ENCODE measurements around the gene TNNC2. TPM values are rescaled to one million over a fixed set of nuclear protein-coding genes. Genes with fewer than 3 reads are reported as not detected.

The TNNC2 gene
- total and polyA plus RNA-seq, 2 of the 8 experiments (the other 6 are each of a cell fraction or from before 2014, with no cell fraction given) = 5.7 to 7.6 TPM

DNA sequence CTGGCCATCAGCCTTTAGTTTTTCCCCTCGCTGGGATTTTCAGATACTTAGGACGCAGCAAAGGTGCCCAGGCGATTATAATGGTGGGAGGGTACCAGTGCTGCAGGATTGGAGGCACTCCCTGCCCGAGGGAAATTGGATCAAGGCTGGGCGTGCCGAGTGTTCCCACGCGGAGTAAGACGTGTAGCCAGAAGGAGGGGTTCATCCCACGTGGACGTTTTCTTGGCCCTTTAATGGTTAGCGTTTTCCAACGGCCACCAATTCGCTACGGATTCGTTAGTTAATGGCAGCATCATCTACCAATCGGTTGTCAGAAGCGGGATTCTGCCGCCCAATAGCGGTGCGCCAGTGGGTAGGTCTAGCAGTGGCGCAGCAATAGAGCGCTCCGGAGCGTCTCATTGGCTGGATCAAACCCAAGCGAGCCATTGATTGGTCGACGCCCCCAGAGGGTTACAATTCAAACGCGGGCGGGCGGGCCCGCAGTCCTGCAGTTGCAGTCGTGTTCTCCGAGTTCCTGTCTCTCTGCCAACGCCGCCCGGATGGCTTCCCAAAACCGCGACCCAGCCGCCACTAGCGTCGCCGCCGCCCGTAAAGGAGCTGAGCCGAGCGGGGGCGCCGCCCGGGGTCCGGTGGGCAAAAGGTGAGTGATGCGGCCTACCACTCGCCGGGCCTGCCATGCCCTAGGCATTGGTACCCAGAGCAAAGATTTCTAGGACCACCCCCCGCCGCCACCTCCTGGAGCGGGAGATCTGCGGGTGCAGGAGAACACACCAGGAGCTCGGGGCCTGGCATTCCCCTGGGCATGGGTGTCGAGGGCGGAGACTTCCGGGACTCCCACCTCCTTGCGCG lies 14.7 kb downstream of the TNNC2 start, which contains the start of gene UBE2C (continued):
- TF ChIP-seq, protein P1, sequence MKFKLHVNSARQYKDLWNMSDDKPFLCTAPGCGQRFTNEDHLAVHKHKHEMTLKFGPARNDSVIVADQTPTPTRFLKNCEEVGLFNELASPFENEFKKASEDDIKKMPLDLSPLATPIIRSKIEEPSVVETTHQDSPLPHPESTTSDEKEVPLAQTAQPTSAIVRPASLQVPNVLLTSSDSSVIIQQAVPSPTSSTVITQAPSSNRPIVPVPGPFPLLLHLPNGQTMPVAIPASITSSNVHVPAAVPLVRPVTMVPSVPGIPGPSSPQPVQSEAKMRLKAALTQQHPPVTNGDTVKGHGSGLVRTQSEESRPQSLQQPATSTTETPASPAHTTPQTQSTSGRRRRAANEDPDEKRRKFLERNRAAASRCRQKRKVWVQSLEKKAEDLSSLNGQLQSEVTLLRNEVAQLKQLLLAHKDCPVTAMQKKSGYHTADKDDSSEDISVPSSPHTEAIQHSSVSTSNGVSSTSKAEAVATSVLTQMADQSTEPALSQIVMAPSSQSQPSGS (IDR thresholded peaks at IDR 0.05; ENCODE audit: low read length) = no peak
- TF ChIP-seq PHF8 (conservative IDR thresholded peaks at IDR 0.05; ENCODE audit: low read depth, low read length) (peak; percentile 80), SP1 (IDR thresholded peaks at IDR 0.05; ENCODE audit: low read depth, low read length) (peak; percentile 99), POLR2AphosphoS5 (IDR thresholded peaks at IDR 0.05; ENCODE audit: low read depth, low read length) (peak; percentile 79), MAFK (IDR thresholded peaks at IDR 0.05; ENCODE audit: low read depth, low read length) (no peak), CHD2 (IDR thresholded peaks at IDR 0.05; ENCODE audit: low read length) (peak; percentile 93), POLR2A (IDR thresholded peaks at IDR 0.05; ENCODE audit: control extremely low read depth in 1 of 2, low read depth in 2 of 2, low read length in 2 of 2) (peak; percentile 47 to 64; a peak in 2 of 3 replicates), TBP (IDR thresholded peaks at IDR 0.05; ENCODE audit: low read depth, low read length) (peak; percentile 72), EP300 (IDR thresholded peaks at IDR 0.05; ENCODE audit: borderline replicate concordance in 1 of 2, low read depth in 2 of 2, low read length in 2 of 2) (no peak), RBBP5 (IDR thresholded peaks at IDR 0.05; ENCODE audit: borderline replicate concordance, low read depth, low read length) (no peak), CEBPB (IDR thresholded peaks at IDR 0.05; ENCODE audit: low read depth, low read length) (no peak), TAF1 (IDR thresholded peaks at IDR 0.05; ENCODE audit: low read depth, low read length) (peak; percentile 86), RFX5 (IDR thresholded peaks at IDR 0.05; ENCODE audit: borderline replicate concordance, low read depth, low read length) (no peak), CBX5 (IDR thresholded peaks at IDR 0.05; ENCODE audit: low read depth, low read length) (no peak), HDAC2 (IDR thresholded peaks at IDR 0.05; ENCODE audit: borderline replicate concordance in 1 of 2, low read depth in 2 of 2, low read length in 2 of 2) (peak in 1 of 2 experiments; percentile 84; a peak in 2 of 4 replicates), SIRT6 (IDR thresholded peaks at IDR 0.05; ENCODE audit: low read length) (no peak), SIX5 (IDR thresholded peaks at IDR 0.05; ENCODE audit: low read depth, low read length) (no peak), TCF12 (IDR thresholded peaks at IDR 0.05; ENCODE audit: low read depth, low read length) (no peak), HDAC6 (IDR thresholded peaks at IDR 0.05; ENCODE audit: low read depth, low read length) (no peak)
- TF ChIP-seq, protein P2, sequence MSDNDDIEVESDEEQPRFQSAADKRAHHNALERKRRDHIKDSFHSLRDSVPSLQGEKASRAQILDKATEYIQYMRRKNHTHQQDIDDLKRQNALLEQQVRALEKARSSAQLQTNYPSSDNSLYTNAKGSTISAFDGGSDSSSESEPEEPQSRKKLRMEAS (IDR thresholded peaks at IDR 0.05) = peak; percentile 94
- TF ChIP-seq, protein P3, sequence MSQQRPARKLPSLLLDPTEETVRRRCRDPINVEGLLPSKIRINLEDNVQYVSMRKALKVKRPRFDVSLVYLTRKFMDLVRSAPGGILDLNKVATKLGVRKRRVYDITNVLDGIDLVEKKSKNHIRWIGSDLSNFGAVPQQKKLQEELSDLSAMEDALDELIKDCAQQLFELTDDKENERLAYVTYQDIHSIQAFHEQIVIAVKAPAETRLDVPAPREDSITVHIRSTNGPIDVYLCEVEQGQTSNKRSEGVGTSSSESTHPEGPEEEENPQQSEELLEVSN (IDR thresholded peaks at IDR 0.05) = peak; percentile 44

All from H1 (cell line).